GM13976 (cell line): ENCODE measurements around the gene SLC25A4.
"Not testable (repeated sequence)": the region's sequence is repeated elsewhere in the genome, so short reads cannot be mapped to it uniquely, and the experiment has no call there.

Experiments used
- DNase-seq: peaks from one replicate; pipeline ENCODE4 v3.0.0; 2012; ENCODE audit warnings: low spot score
- CTCF ChIP-seq: IDR thresholded peaks from 2 replicates; pipeline ENCODE4 v1.5.1; 2012; ENCODE audit warnings: borderline replicate concordance, mild to moderate bottlenecking; ENCODE audit not compliant: insufficient read depth; ENCODE audit errors: extremely low read depth, missing control alignments, control extremely low read depth
- in situ Hi-C: fragments of 300-500 bp; cut with MboI; formaldehyde crosslinking; loops from one replicate; pipeline ENCODE4 v1.12.0; 2022; ENCODE audit warnings: low sequenced_read_pairs, mixed read lengths, inconsistent platforms; ENCODE audit not compliant: unreplicated experiment

The SLC25A4 gene

GRCh38 chr4:185118876-185119275 is 24.2 kb upstream of the SLC25A4 start:
- no peak for TF ChIP-seq CTCF
- in situ Hi-C loops, result no loop called here
- DNase-seq, result no peak

GRCh38 chr4:185119467-185119866 is 23.6 kb upstream of the SLC25A4 start:
- DNase-seq, in situ Hi-C loops: not testable (repeated sequence)

- in situ Hi-C loops, result no loop called here
- no peak for DNase-seq
- TF ChIP-seq CTCF, result no peak
Observed at GRCh38 chr4:185119927-185120630, 23.0 kb upstream of the SLC25A4 start.

- in situ Hi-C loops, result no loop called here
- DNase-seq, result no peak
- no peak for TF ChIP-seq CTCF
Observed at GRCh38 chr4:185120631-185120946, 22.5 kb upstream of the SLC25A4 start.

- TF ChIP-seq CTCF, result no peak
- in situ Hi-C loops, result no loop called here
- DNase-seq, result no peak
Observed at GRCh38 chr4:185122681-185123345, 20.3 kb upstream of the SLC25A4 start.

- TF ChIP-seq CTCF, result no peak
- in situ Hi-C loops, result no loop called here
Observed at GRCh38 chr4:185124006-185124405, 19.1 kb upstream of the SLC25A4 start.

More at GRCh38 chr4:185124006-185124405, 19.1 kb upstream of the SLC25A4 start:
- no peak for DNase-seq
